Suprapubic skin (tissue), 3 donors: ENCODE measurements around the gene TMTC2.

Experiments
- EP300 ChIP-seq: sonication (generic); formaldehyde crosslinking; IDR thresholded peaks from one replicate; pipeline ENCODE4 v1.6.1; 2017; ENCODE audit warnings: antibody characterized with exemption
- TF ChIP-seq, protein P1 (sequence below), 2 donors: fragments of 200-600 bp in 1 of 2; fragments of 450-650 bp in 1 of 2; sonication (generic) in 1 of 2; IDR thresholded peaks; one replicate each; pipeline ENCODE4 v1.5.1; 2016 to 2019; ENCODE audit warnings: antibody characterized with exemption in 2 of 2, mild to moderate bottlenecking in 1 of 2, moderate library complexity in 1 of 2

DNA sequence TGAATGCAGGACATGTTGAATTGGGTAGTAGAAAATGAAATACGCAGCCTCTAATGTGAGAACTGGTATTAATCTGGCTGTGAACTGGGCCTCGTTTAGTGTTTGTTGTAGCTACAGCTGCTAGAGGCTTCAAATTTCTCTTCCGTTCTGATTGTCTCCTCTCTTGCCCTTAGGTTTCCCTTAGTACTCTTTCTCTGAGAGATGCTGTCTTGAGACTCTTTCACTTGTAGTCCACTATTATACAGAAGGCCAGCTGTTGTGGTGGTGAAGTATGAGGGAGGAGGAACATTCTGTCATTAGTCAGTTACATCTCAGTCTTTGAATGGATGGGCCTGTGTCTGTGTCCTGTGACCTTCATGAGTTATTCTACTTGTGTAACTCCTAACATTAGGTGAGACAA is 322.0 kb downstream of the TMTC2 start:
- no peak for TF ChIP-seq EP300
- TF ChIP-seq, protein P1, sequence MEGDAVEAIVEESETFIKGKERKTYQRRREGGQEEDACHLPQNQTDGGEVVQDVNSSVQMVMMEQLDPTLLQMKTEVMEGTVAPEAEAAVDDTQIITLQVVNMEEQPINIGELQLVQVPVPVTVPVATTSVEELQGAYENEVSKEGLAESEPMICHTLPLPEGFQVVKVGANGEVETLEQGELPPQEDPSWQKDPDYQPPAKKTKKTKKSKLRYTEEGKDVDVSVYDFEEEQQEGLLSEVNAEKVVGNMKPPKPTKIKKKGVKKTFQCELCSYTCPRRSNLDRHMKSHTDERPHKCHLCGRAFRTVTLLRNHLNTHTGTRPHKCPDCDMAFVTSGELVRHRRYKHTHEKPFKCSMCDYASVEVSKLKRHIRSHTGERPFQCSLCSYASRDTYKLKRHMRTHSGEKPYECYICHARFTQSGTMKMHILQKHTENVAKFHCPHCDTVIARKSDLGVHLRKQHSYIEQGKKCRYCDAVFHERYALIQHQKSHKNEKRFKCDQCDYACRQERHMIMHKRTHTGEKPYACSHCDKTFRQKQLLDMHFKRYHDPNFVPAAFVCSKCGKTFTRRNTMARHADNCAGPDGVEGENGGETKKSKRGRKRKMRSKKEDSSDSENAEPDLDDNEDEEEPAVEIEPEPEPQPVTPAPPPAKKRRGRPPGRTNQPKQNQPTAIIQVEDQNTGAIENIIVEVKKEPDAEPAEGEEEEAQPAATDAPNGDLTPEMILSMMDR (IDR thresholded peaks at IDR 0.05) = no peak
